ENCODE data around the gene LRRFIP2. TPM values are rescaled to one million over a fixed set of nuclear protein-coding genes. Genes with fewer than 3 reads are reported as not detected.

The LRRFIP2 gene
- total RNA-seq, 1 experiment from 2014 or later, result 40.2 TPM

DNA sequence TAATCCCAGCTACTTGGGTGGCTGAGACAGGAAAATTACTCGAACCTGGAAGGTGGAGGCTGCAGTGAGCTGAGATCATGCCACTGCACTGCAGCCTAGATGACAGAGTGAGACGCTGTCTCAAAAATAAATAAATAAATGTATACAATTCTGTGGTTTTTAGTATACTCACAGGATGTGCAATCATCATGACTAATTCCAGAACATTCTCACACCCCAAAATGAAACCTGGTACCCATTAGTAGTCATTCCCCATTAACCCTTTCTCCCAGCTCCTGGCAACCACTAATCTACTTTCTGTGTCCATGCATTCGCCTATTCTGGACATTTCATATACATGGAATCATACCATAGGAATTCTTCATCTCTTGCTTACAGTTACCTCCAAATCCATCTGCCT, 44.5 kb downstream of the LRRFIP2 start:
- POLR2A ChIA-PET (ENCODE audit: unreplicated experiment), result no interaction called here
- H3K36me3 ChIP-seq (ENCODE audit: low read depth), result no peaks in the 10 kb centered on the region
- intact Hi-C loops (cut with micrococcal nuclease; ENCODE audit: unreplicated experiment), result no loop called here
- H3K27ac ChIP-seq, result no peak overlapping the region
- peaks cover 28% of the 10 kb centered on the region for H3K4me1 ChIP-seq (replicated peaks; ENCODE audit: insufficient read depth)
- no TSS peak for BruUV-seq (replicated peaks)
- no peaks in the 10 kb centered on the region for H3K9me2 ChIP-seq (ENCODE audit: insufficient read depth)
- no peak for DNase-seq
- no peak overlapping the region for H2AFZ ChIP-seq
- no peak overlapping the region for H3K4me2 ChIP-seq
- peaks cover 7% of the 10 kb centered on the region; the same call in 1 of the 2 replicates for H3F3A ChIP-seq (ENCODE audit: insufficient read depth, low read depth)
- TF ChIP-seq, protein P1, sequence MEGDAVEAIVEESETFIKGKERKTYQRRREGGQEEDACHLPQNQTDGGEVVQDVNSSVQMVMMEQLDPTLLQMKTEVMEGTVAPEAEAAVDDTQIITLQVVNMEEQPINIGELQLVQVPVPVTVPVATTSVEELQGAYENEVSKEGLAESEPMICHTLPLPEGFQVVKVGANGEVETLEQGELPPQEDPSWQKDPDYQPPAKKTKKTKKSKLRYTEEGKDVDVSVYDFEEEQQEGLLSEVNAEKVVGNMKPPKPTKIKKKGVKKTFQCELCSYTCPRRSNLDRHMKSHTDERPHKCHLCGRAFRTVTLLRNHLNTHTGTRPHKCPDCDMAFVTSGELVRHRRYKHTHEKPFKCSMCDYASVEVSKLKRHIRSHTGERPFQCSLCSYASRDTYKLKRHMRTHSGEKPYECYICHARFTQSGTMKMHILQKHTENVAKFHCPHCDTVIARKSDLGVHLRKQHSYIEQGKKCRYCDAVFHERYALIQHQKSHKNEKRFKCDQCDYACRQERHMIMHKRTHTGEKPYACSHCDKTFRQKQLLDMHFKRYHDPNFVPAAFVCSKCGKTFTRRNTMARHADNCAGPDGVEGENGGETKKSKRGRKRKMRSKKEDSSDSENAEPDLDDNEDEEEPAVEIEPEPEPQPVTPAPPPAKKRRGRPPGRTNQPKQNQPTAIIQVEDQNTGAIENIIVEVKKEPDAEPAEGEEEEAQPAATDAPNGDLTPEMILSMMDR (conservative IDR thresholded peaks at IDR 0.05), result no peak
- no peak for TF ChIP-seq EZH2 (IDR thresholded peaks at IDR 0.05; ENCODE audit: low read depth)
- no peaks in the 10 kb centered on the region for H3K9me3 ChIP-seq (ENCODE audit: insufficient read depth, low read depth)
- H4K20me1 ChIP-seq (ENCODE audit: insufficient read depth), result no peaks in the 10 kb centered on the region
- H3K79me2 ChIP-seq (ENCODE audit: low read depth), result no peaks in the 10 kb centered on the region
- H3K27me3 ChIP-seq (ENCODE audit: insufficient read depth, low read depth), result no peaks in the 10 kb centered on the region
- H3K4me3 ChIP-seq, result no peak overlapping the region
- CTCF ChIA-PET, result no interaction called here

- H3K4me3 ChIP-seq, result no peak overlapping the region
- H3F3A ChIP-seq (ENCODE audit: insufficient read depth, low read depth), result peaks cover 7% of the 10 kb centered on the region; the same call in 1 of the 2 replicates
- intact Hi-C loops (cut with micrococcal nuclease; ENCODE audit: unreplicated experiment), result no loop called here
- no peaks in the 10 kb centered on the region for H3K27me3 ChIP-seq (ENCODE audit: insufficient read depth, low read depth)
- H3K4me1 ChIP-seq (replicated peaks; ENCODE audit: insufficient read depth), result peaks cover 36% of the 10 kb centered on the region
- H3K9me2 ChIP-seq (ENCODE audit: insufficient read depth), result no peaks in the 10 kb centered on the region
- BruUV-seq (replicated peaks), result no TSS peak
- H4K20me1 ChIP-seq (ENCODE audit: insufficient read depth), result no peaks in the 10 kb centered on the region
- H3K27ac ChIP-seq, result no peak overlapping the region
- no peaks in the 10 kb centered on the region for H3K79me2 ChIP-seq (ENCODE audit: low read depth)
- H2AFZ ChIP-seq, result no peak overlapping the region
- TF ChIP-seq EZH2 (IDR thresholded peaks at IDR 0.05; ENCODE audit: low read depth), result no peak
- TF ChIP-seq, protein P1 (conservative IDR thresholded peaks at IDR 0.05), result no peak
- no peak for DNase-seq
- POLR2A ChIA-PET (ENCODE audit: unreplicated experiment), result no interaction called here
- H3K4me2 ChIP-seq, result no peak overlapping the region
- no peaks in the 10 kb centered on the region for H3K36me3 ChIP-seq (ENCODE audit: low read depth)
- CTCF ChIA-PET, result interaction anchor here (0.6 kb wide), 1 partner anchor 36 kb away, joined by 3 read pairs; no protein-coding TSS in a partner anchor
- H3K9me3 ChIP-seq (ENCODE audit: insufficient read depth, low read depth), result no peaks in the 10 kb centered on the region
These were observed 47.0 kb downstream of the LRRFIP2 start for GRCh38 chr3:37127340-37127739.

GRCh38 chr3:37126856-37127255, 47.5 kb downstream of the LRRFIP2 start:
- H3K36me3 ChIP-seq (ENCODE audit: low read depth), result no peaks in the 10 kb centered on the region
- no peak overlapping the region for H3K27ac ChIP-seq
- no peaks in the 10 kb centered on the region for H3K9me2 ChIP-seq (ENCODE audit: insufficient read depth)
- H3K79me2 ChIP-seq (ENCODE audit: low read depth), result no peaks in the 10 kb centered on the region
- no peak overlapping the region for H3K4me3 ChIP-seq
- DNase-seq, result no peak
- TF ChIP-seq, protein P1 (conservative IDR thresholded peaks at IDR 0.05), result no peak
- no peak for TF ChIP-seq EZH2 (IDR thresholded peaks at IDR 0.05; ENCODE audit: low read depth)
- no peak overlapping the region for H3K4me2 ChIP-seq
- no peaks in the 10 kb centered on the region for H3K27me3 ChIP-seq (ENCODE audit: insufficient read depth, low read depth)
- H4K20me1 ChIP-seq (ENCODE audit: insufficient read depth), result no peaks in the 10 kb centered on the region
- peaks cover 35% of the 10 kb centered on the region for H3K4me1 ChIP-seq (replicated peaks; ENCODE audit: insufficient read depth)
- H2AFZ ChIP-seq, result no peak overlapping the region
- ChIA-PET CTCF (interaction anchor here (0.6 kb wide), 1 partner anchor 129 kb away, joined by 6 read pairs; no protein-coding TSS in a partner anchor), POLR2A (ENCODE audit: unreplicated experiment) (no interaction called here)
- H3F3A ChIP-seq (ENCODE audit: insufficient read depth, low read depth), result peaks cover 7% of the 10 kb centered on the region; the same call in 1 of the 2 replicates
- H3K9me3 ChIP-seq (ENCODE audit: insufficient read depth, low read depth), result no peaks in the 10 kb centered on the region
- no TSS peak for BruUV-seq (replicated peaks)
- intact Hi-C loops (cut with micrococcal nuclease; ENCODE audit: unreplicated experiment), result no loop called here

All from PC-9 (cell line).